ENCODE data around the gene MTUS2.

The MTUS2 gene

GRCh38 chr13:29254626-29255370 lies 434.7 kb downstream of the MTUS2 start:
- no CpG with 5 or more reads among the region's 9 CpGs for WGBS (ENCODE audit: insufficient coverage, insufficient read length)
- Histone ChIP-seq H3K4me3 (ENCODE audit: low read length) (no peak overlapping the region), H3K4me1 (ENCODE audit: control insufficient read depth, insufficient read depth, low read length) (no peaks in the 10 kb centered on the region), H3K27me3 (ENCODE audit: control insufficient read depth, insufficient read depth, low read length) (no peaks in the 10 kb centered on the region), H3K27ac (ENCODE audit: low read length) (no peak overlapping the region), H3K9me3 (ENCODE audit: control insufficient read depth, insufficient read depth, low read length) (peaks cover 16% of the 10 kb centered on the region), H3K36me3 (ENCODE audit: control insufficient read depth, insufficient read depth, low read length) (no peaks in the 10 kb centered on the region)
- DNase-seq (ENCODE audit: low read depth, low spot score), result no peak

GRCh38 chr13:29255567-29255966 lies 435.4 kb downstream of the MTUS2 start:
- Histone ChIP-seq H3K27ac (ENCODE audit: low read length) (no peak overlapping the region), H3K9me3 (ENCODE audit: control insufficient read depth, insufficient read depth, low read length) (peaks cover 15% of the 10 kb centered on the region)
- no CpG with 5 or more reads among the region's 2 CpGs for WGBS (ENCODE audit: insufficient coverage, insufficient read length)

GRCh38 chr13:29260684-29261083 lies 440.5 kb downstream of the MTUS2 start:
- peaks cover 18% of the 10 kb centered on the region for H3K9me3 ChIP-seq (ENCODE audit: control insufficient read depth, insufficient read depth, low read length)
- H3K4me3 ChIP-seq (ENCODE audit: low read length), result no peak overlapping the region
- no peaks in the 10 kb centered on the region for H3K36me3 ChIP-seq (ENCODE audit: control insufficient read depth, insufficient read depth, low read length)
- no peak for DNase-seq (ENCODE audit: low read depth, low spot score)
- no CpG with 5 or more reads among the region's 4 CpGs for WGBS (ENCODE audit: insufficient coverage, insufficient read length)
- H3K4me1 ChIP-seq (ENCODE audit: control insufficient read depth, insufficient read depth, low read length), result no peaks in the 10 kb centered on the region
- no peaks in the 10 kb centered on the region for H3K27me3 ChIP-seq (ENCODE audit: control insufficient read depth, insufficient read depth, low read length)
- no peak overlapping the region for H3K27ac ChIP-seq (ENCODE audit: low read length)

More at GRCh38 chr13:29255567-29255966, 435.4 kb downstream of the MTUS2 start:
- Histone ChIP-seq H3K27me3 (ENCODE audit: control insufficient read depth, insufficient read depth, low read length) (no peaks in the 10 kb centered on the region), H3K36me3 (ENCODE audit: control insufficient read depth, insufficient read depth, low read length) (no peaks in the 10 kb centered on the region), H3K4me1 (ENCODE audit: control insufficient read depth, insufficient read depth, low read length) (no peaks in the 10 kb centered on the region), H3K4me3 (ENCODE audit: low read length) (no peak overlapping the region)
- no peak for DNase-seq (ENCODE audit: low read depth, low spot score)

GRCh38 chr13:29266261-29266660 lies 446.1 kb downstream of the MTUS2 start:
- no peak for DNase-seq (ENCODE audit: low read depth, low spot score)
- Histone ChIP-seq H3K27ac (ENCODE audit: low read length) (no peak overlapping the region), H3K4me1 (ENCODE audit: control insufficient read depth, insufficient read depth, low read length) (no peaks in the 10 kb centered on the region), H3K4me3 (ENCODE audit: low read length) (no peak overlapping the region), H3K9me3 (ENCODE audit: control insufficient read depth, insufficient read depth, low read length) (peaks cover 17% of the 10 kb centered on the region), H3K27me3 (ENCODE audit: control insufficient read depth, insufficient read depth, low read length) (no peaks in the 10 kb centered on the region), H3K36me3 (ENCODE audit: control insufficient read depth, insufficient read depth, low read length) (no peaks in the 10 kb centered on the region)
- no CpG with 5 or more reads among the region's 2 CpGs for WGBS (ENCODE audit: insufficient coverage, insufficient read length)

GRCh38 chr13:29266756-29267733 lies 446.9 kb downstream of the MTUS2 start:
- no peaks in the 10 kb centered on the region for H3K27me3 ChIP-seq (ENCODE audit: control insufficient read depth, insufficient read depth, low read length)
- DNase-seq (ENCODE audit: low read depth, low spot score), result no peak
- no peak overlapping the region for H3K4me3 ChIP-seq (ENCODE audit: low read length)
- no peaks in the 10 kb centered on the region for H3K4me1 ChIP-seq (ENCODE audit: control insufficient read depth, insufficient read depth, low read length)
- peaks cover 20% of the 10 kb centered on the region for H3K9me3 ChIP-seq (ENCODE audit: control insufficient read depth, insufficient read depth, low read length)
- no peaks in the 10 kb centered on the region for H3K36me3 ChIP-seq (ENCODE audit: control insufficient read depth, insufficient read depth, low read length)
- H3K27ac ChIP-seq (ENCODE audit: low read length), result no peak overlapping the region
- WGBS (ENCODE audit: insufficient coverage, insufficient read length), result no CpG with 5 or more reads among the region's 11 CpGs

- Histone ChIP-seq H3K27me3 (ENCODE audit: control insufficient read depth, insufficient read depth, low read length) (no peaks in the 10 kb centered on the region), H3K36me3 (ENCODE audit: control insufficient read depth, insufficient read depth, low read length) (no peaks in the 10 kb centered on the region), H3K27ac (ENCODE audit: low read length) (no peak overlapping the region), H3K9me3 (ENCODE audit: control insufficient read depth, insufficient read depth, low read length) (peaks cover 13% of the 10 kb centered on the region), H3K4me3 (ENCODE audit: low read length) (no peak overlapping the region), H3K4me1 (ENCODE audit: control insufficient read depth, insufficient read depth, low read length) (no peaks in the 10 kb centered on the region)
- no CpG with 5 or more reads among the region's 15 CpGs for WGBS (ENCODE audit: insufficient coverage, insufficient read length)
- DNase-seq (ENCODE audit: low read depth, low spot score), result no peak
These were observed 450.3 kb downstream of the MTUS2 start for GRCh38 chr13:29270271-29270985.

GRCh38 chr13:29271606-29272005 lies 451.5 kb downstream of the MTUS2 start:
- Histone ChIP-seq H3K36me3 (ENCODE audit: control insufficient read depth, insufficient read depth, low read length) (no peaks in the 10 kb centered on the region), H3K27me3 (ENCODE audit: control insufficient read depth, insufficient read depth, low read length) (no peaks in the 10 kb centered on the region), H3K27ac (ENCODE audit: low read length) (no peak overlapping the region), H3K4me3 (ENCODE audit: low read length) (no peak overlapping the region), H3K9me3 (ENCODE audit: control insufficient read depth, insufficient read depth, low read length) (peaks cover 12% of the 10 kb centered on the region), H3K4me1 (ENCODE audit: control insufficient read depth, insufficient read depth, low read length) (no peaks in the 10 kb centered on the region)
- WGBS (ENCODE audit: insufficient coverage, insufficient read length), result no CpG with 5 or more reads among the region's 3 CpGs
- no peak for DNase-seq (ENCODE audit: low read depth, low spot score)

- WGBS (ENCODE audit: insufficient coverage, insufficient read length), result no CpG with 5 or more reads among the region's 2 CpGs
- H3K4me3 ChIP-seq (ENCODE audit: low read length), result no peak overlapping the region
- no peaks in the 10 kb centered on the region for H3K36me3 ChIP-seq (ENCODE audit: control insufficient read depth, insufficient read depth, low read length)
- no peaks in the 10 kb centered on the region for H3K4me1 ChIP-seq (ENCODE audit: control insufficient read depth, insufficient read depth, low read length)
- peaks cover 7% of the 10 kb centered on the region for H3K9me3 ChIP-seq (ENCODE audit: control insufficient read depth, insufficient read depth, low read length)
- no peak overlapping the region for H3K27ac ChIP-seq (ENCODE audit: low read length)
- DNase-seq (ENCODE audit: low read depth, low spot score), result no peak
- H3K27me3 ChIP-seq (ENCODE audit: control insufficient read depth, insufficient read depth, low read length), result no peaks in the 10 kb centered on the region
These were observed 459.5 kb downstream of the MTUS2 start for GRCh38 chr13:29279356-29280254.

- no peak for DNase-seq (ENCODE audit: low read depth, low spot score)
- no CpG with 5 or more reads among the region's 5 CpGs for WGBS (ENCODE audit: insufficient coverage, insufficient read length)
- H3K27ac ChIP-seq (ENCODE audit: low read length), result no peak overlapping the region
- no peak overlapping the region for H3K4me3 ChIP-seq (ENCODE audit: low read length)
- no peaks in the 10 kb centered on the region for H3K36me3 ChIP-seq (ENCODE audit: control insufficient read depth, insufficient read depth, low read length)
- H3K4me1 ChIP-seq (ENCODE audit: control insufficient read depth, insufficient read depth, low read length), result no peaks in the 10 kb centered on the region
- no peaks in the 10 kb centered on the region for H3K27me3 ChIP-seq (ENCODE audit: control insufficient read depth, insufficient read depth, low read length)
- H3K9me3 ChIP-seq (ENCODE audit: control insufficient read depth, insufficient read depth, low read length), result peaks cover 7% of the 10 kb centered on the region
These were observed 461.9 kb downstream of the MTUS2 start for GRCh38 chr13:29281932-29282495.
